Erythroblast (primary cell): ENCODE data around the gene KRTAP9-6.

Experiments used
- GATA1 ChIP-seq: IDR thresholded peaks from 2 replicates; pipeline ENCODE4 v1.6.1; 2011; ENCODE audit warnings: low read depth, mild to moderate bottlenecking, control low read depth, low read length, moderate library complexity
- POLR2A ChIP-seq: IDR thresholded peaks from 2 replicates; pipeline ENCODE4 v1.6.1; 2011; ENCODE audit warnings: mild to moderate bottlenecking, low read length

GRCh38 chr17:41263212-41263611 lies 2.0 kb upstream of the KRTAP9-6 start:
- no peak for TF ChIP-seq GATA1
- no peak for TF ChIP-seq POLR2A
